GM19452 (cell line): ENCODE data around the gene CELSR2.
"Not testable (repeated sequence)": the region's sequence is repeated elsewhere in the genome, so short reads cannot be mapped to it uniquely, and the experiment has no call there.

Experiments
- ATAC-seq: cut with Tn5 transposase; IDR thresholded peaks from one replicate; pipeline ENCODE4 v1.9.1; 2021; ENCODE audit not compliant: unreplicated experiment

Gene CELSR2

GRCh38 chr1:109300650-109301151 lies 51.4 kb downstream of the CELSR2 start:
- ATAC-seq, result no peak

GRCh38 chr1:109301874-109302273 lies 52.5 kb downstream of the CELSR2 start:
- no peak for ATAC-seq

- no peak for ATAC-seq
Observed at GRCh38 chr1:109304226-109304920, 55.0 kb downstream of the CELSR2 start.

DNA sequence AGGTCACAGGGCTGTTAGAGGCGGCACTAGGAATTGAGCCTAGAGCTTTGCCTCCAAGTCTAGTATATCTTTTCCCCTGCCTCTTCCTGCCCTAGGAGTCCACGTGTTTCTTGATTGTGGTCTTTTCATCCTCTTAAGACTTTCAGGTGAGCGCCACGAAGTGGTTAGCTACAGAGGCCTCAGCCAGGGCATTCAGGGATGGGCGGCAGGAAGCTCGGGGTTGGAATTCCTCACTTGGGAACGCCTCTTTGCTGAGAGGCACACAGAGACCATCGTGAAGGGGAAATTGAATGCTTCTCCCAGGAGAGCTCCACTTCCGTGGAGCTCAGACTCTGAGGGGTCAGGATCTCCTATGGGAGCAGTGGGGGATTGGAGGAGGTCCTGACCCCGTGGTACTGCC lies 56.7 kb downstream of the CELSR2 start:
- not testable (repeated sequence) for ATAC-seq

GRCh38 chr1:109306832-109307273 lies 57.5 kb downstream of the CELSR2 start, which contains the start of gene MYBPHL:
MYBPHL (minus strand) TSS chr1:109307011; CDS start chr1:109306991, 20 bp downstream.
- no peak for ATAC-seq

- ATAC-seq, result no peak
Observed at GRCh38 chr1:109307274-109308021, 58.1 kb downstream of the CELSR2 start.

DNA sequence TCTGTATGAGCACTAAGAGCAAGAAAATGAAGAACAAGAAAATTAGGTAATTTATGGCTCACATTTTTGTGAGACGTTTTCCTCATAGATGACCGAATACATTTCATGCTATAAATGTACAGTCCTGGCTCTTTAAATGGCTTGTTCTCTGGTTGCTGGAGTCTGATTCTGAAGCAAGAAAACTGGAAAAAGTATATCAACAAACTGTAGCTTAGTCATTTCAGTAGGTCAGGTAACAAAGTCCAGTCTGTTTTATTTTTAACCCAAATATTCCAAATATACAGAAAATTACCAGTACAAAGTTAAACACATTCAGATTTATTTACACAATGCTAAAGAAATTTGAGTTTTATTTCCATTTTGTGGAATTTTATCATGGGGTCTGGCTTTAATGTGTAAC lies 60.0 kb downstream of the CELSR2 start:
- ATAC-seq, result no peak

GRCh38 chr1:109312246-109312645 lies 62.9 kb downstream of the CELSR2 start:
- ATAC-seq, result no peak

GRCh38 chr1:109312978-109313775 lies 63.8 kb downstream of the CELSR2 start:
- no peak for ATAC-seq

DNA sequence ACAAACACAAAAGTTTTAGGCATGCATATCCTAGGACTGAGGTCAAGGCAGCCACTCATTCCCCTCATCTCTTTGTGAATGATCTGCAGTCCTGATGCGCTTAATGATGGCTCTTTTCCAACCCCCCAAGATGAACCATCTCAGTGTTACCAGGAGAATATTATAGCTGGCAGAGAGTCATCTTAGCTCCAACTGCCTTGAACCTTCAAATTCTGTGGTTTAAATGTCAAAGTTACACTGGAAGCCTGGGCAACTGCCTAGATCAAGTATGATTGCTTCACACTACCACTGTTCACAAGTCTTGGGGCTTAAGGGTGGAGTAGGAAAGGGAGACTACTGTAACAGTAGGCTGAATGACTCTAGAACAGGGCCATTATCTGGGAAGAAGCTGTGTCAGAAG lies 65.5 kb downstream of the CELSR2 start:
- ATAC-seq, result no peak

- no peak for ATAC-seq
Observed at GRCh38 chr1:109315288-109315687, 65.9 kb downstream of the CELSR2 start.

DNA sequence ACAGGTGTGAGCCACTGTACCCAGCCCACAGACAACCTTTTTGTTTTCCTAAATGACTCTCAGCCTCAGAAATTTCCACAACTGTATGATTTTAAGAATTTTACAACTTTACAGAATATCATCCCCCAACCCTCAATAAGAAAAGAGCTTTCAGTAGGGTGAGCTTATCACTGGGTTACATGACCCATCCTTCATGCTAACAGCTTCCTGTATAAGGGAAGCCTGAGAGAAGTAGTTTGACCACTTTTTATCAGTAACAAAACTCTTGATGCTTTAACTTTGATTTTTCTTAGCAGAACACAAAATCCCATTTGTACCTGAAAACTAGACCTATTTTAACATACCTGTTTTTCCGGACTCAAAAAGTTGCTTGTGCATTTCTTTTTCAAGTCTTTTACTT lies 67.2 kb downstream of the CELSR2 start:
- ATAC-seq, result no peak

GRCh38 chr1:109319114-109319513 lies 69.8 kb downstream of the CELSR2 start:
- ATAC-seq, result no peak

DNA sequence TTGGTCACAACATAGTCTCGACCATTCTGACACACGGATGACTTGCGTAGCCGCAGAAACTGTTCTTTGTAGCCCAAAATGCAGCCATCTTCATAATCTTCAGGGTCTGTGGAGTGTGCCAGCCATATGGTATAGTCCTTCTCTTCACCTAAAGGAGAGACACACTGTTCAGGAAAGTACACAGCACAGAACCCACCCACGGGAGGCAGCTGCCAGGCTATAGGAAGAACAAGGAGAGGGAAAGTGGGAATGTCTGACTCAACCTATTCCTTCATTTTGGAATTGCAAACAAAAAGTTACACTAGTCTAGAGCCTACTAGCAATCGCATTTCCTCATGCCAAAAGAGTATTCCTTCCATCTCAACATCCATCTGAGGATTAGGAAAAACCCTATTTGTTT lies 73.6 kb downstream of the CELSR2 start:
- ATAC-seq, result no peak
